ENCODE data around the gene GNA12.

DNA sequence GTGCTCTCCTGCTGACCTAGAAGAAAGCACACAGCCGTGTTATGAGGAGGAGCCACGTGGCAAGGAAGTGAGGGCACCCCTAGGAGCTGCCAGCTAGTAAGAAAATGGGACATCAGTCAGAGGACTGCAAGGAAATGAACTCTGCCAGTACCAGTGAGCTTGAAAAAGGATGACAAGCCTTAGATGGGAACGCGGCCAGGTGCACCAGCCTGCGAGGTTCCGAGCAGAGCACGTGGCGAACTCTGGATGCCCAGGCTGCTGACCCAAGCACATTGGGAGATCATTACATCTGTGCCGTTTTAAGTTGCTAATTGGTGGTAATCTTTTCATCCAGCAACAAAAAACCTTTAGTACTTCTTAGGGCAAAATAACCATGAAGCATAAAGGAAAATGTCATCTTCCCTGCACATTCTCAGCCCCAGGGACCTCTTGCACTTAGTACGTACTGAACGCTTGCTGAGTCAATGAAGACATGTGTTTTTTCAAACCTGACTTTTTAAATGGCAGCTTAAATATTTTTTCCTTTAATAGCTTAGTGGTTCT is 86.7 kb downstream of the GNA12 start:
- TF ChIP-seq, protein P1, sequence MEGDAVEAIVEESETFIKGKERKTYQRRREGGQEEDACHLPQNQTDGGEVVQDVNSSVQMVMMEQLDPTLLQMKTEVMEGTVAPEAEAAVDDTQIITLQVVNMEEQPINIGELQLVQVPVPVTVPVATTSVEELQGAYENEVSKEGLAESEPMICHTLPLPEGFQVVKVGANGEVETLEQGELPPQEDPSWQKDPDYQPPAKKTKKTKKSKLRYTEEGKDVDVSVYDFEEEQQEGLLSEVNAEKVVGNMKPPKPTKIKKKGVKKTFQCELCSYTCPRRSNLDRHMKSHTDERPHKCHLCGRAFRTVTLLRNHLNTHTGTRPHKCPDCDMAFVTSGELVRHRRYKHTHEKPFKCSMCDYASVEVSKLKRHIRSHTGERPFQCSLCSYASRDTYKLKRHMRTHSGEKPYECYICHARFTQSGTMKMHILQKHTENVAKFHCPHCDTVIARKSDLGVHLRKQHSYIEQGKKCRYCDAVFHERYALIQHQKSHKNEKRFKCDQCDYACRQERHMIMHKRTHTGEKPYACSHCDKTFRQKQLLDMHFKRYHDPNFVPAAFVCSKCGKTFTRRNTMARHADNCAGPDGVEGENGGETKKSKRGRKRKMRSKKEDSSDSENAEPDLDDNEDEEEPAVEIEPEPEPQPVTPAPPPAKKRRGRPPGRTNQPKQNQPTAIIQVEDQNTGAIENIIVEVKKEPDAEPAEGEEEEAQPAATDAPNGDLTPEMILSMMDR (IDR thresholded peaks at IDR 0.05; ENCODE audit: insufficient read depth, low read length, poor library complexity, severe bottlenecking) = no peak
- no peak for TF ChIP-seq EZH2phosphoT487 (conservative IDR thresholded peaks at IDR 0.05; ENCODE audit: low read length)

Data from SU-DHL-6 (cell line).